GM23338 (cell line): ENCODE data around the gene CMSS1.

Experiments
- CREB1 ChIP-seq: fragments of 250-450 bp; sonication (Bioruptor Pico); IDR thresholded peaks from 2 replicates; pipeline ENCODE4 v1.5.0; 2020; ENCODE audit warnings: low read depth, mild to moderate bottlenecking, moderate library complexity
- EZH2phosphoT487 ChIP-seq: fragments of 200-600 bp; sonication (generic); IDR thresholded peaks from one replicate; pipeline ENCODE4 v1.8.1; 2018; ENCODE audit warnings: antibody characterized with exemption; ENCODE audit not compliant: unreplicated experiment
- TF ChIP-seq, protein P1 (sequence below), 2 experiments: fragments of 200-600 bp in 1 of 2; sonication (generic) in 1 of 2; conservative IDR thresholded peaks; 2 replicates each; pipeline versions ENCODE4 v1.5.1 to v1.6.1; 2016 to 2017; ENCODE audit warnings: antibody characterized with exemption in 2 of 2, low read depth in 2 of 2, mild to moderate bottlenecking in 2 of 2, moderate library complexity in 1 of 2

DNA sequence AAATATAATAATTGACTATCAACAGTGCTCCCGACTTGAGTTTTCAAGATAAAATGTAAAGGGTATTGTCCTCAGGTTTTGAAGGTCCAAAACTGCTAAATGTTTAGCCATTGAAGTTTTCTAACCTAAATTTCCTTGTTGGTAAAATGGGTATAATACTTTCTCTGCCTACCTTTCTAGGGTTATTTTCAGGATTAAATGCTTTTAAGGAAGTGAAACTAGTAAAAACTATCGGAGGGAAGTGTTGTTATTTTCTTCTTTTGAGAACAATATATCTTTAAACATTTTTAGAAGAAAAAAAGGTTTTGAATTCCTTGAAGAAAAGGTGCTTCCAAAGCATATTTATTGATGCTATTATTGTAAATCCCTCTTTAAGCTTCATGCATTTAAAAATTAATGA lies 229.3 kb downstream of the CMSS1 start:
- TF ChIP-seq, protein P1, sequence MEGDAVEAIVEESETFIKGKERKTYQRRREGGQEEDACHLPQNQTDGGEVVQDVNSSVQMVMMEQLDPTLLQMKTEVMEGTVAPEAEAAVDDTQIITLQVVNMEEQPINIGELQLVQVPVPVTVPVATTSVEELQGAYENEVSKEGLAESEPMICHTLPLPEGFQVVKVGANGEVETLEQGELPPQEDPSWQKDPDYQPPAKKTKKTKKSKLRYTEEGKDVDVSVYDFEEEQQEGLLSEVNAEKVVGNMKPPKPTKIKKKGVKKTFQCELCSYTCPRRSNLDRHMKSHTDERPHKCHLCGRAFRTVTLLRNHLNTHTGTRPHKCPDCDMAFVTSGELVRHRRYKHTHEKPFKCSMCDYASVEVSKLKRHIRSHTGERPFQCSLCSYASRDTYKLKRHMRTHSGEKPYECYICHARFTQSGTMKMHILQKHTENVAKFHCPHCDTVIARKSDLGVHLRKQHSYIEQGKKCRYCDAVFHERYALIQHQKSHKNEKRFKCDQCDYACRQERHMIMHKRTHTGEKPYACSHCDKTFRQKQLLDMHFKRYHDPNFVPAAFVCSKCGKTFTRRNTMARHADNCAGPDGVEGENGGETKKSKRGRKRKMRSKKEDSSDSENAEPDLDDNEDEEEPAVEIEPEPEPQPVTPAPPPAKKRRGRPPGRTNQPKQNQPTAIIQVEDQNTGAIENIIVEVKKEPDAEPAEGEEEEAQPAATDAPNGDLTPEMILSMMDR (conservative IDR thresholded peaks at IDR 0.05; ENCODE audit: low read depth in 2 of 2): no peak
- TF ChIP-seq EZH2phosphoT487: no peak
- TF ChIP-seq CREB1 (CRISPR knock-in tag): no peak
